ENCODE measurements around the gene KL. TPM values are rescaled to one million over a fixed set of nuclear protein-coding genes. Genes with fewer than 3 reads are reported as not detected.
A peak's percentile ranks its signal among the peaks of the same experiment; 100 is the strongest.

Gene KL
- total RNA-seq, 1 experiment from 2014 or later = not detected

GRCh38 chr13:33070713-33071112 lies 54.5 kb downstream of the KL start:
- DNase-seq (ENCODE audit: unreplicated experiment) = peak; percentile 21
- no peaks in the 10 kb centered on the region for H3K4me1 Mint-ChIP-seq (ENCODE audit: insufficient read depth, unreplicated experiment)
- ChIA-PET CTCF (interaction anchor here (0.8 kb wide), 1 partner anchor 40 kb away, joined by 4 read pairs; no protein-coding TSS in a partner anchor), POLR2A (no interaction called here)
- TF ChIP-seq CTCF (IDR thresholded peaks at IDR 0.05; ENCODE audit: unreplicated experiment) = no peak
- H3K36me3 Mint-ChIP-seq (ENCODE audit: insufficient read depth, unreplicated experiment) = no peaks in the 10 kb centered on the region
- no peaks in the 10 kb centered on the region for H3K27me3 Mint-ChIP-seq (ENCODE audit: insufficient read depth, unreplicated experiment)
- no peak overlapping the region for H3K27ac Mint-ChIP-seq (ENCODE audit: low read depth, unreplicated experiment)
- no peaks in the 10 kb centered on the region for H3K9me3 Mint-ChIP-seq (ENCODE audit: unreplicated experiment)
- intact Hi-C loops (cut with micrococcal nuclease) = no loop called here
- H3K4me3 Mint-ChIP-seq (ENCODE audit: unreplicated experiment) = no peak overlapping the region
- BruUV-seq (replicated peaks) = no TSS peak

DNA sequence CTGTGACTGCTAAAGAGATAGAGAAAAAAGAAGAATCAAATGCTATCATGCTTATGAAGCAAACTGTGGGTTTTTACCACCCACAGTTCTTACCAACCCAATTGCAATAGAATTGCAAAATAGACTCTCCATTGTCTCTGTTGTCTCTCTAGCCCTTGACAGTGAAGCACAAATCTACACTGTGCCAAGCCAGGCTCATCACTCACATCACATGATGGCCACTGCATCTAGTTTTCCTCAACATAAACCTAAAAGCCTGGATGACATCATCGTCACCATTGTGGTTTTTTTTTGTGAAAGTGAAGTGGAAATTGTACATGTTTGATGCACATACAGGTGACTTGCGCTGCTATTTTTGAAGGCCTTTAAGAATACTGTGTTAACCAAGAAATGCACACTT lies 56.1 kb downstream of the KL start:
- TF ChIP-seq CTCF (IDR thresholded peaks at IDR 0.05; ENCODE audit: unreplicated experiment) = no peak
- no peaks in the 10 kb centered on the region for H3K36me3 Mint-ChIP-seq (ENCODE audit: insufficient read depth, unreplicated experiment)
- no peak overlapping the region for H3K27ac Mint-ChIP-seq (ENCODE audit: low read depth, unreplicated experiment)
- intact Hi-C loops (cut with micrococcal nuclease) = no loop called here
- BruUV-seq (replicated peaks) = no TSS peak
- no peak overlapping the region for H3K4me3 Mint-ChIP-seq (ENCODE audit: unreplicated experiment)
- H3K9me3 Mint-ChIP-seq (ENCODE audit: unreplicated experiment) = no peaks in the 10 kb centered on the region
- no peak for DNase-seq (ENCODE audit: unreplicated experiment)
- POLR2A ChIA-PET = no interaction called here
- no peaks in the 10 kb centered on the region for H3K27me3 Mint-ChIP-seq (ENCODE audit: insufficient read depth, unreplicated experiment)
- H3K4me1 Mint-ChIP-seq (ENCODE audit: insufficient read depth, unreplicated experiment) = no peaks in the 10 kb centered on the region
- CTCF ChIA-PET = no interaction called here

GRCh38 chr13:33072759-33073158 lies 56.5 kb downstream of the KL start:
- POLR2A ChIA-PET = no interaction called here
- H3K9me3 Mint-ChIP-seq (ENCODE audit: unreplicated experiment) = no peaks in the 10 kb centered on the region
- no peaks in the 10 kb centered on the region for H3K27me3 Mint-ChIP-seq (ENCODE audit: insufficient read depth, unreplicated experiment)
- no peak for DNase-seq (ENCODE audit: unreplicated experiment)
- no peak for TF ChIP-seq CTCF (IDR thresholded peaks at IDR 0.05; ENCODE audit: unreplicated experiment)
- H3K4me3 Mint-ChIP-seq (ENCODE audit: unreplicated experiment) = no peak overlapping the region
- CTCF ChIA-PET = no interaction called here
- intact Hi-C loops (cut with micrococcal nuclease) = no loop called here
- H3K36me3 Mint-ChIP-seq (ENCODE audit: insufficient read depth, unreplicated experiment) = no peaks in the 10 kb centered on the region
- H3K4me1 Mint-ChIP-seq (ENCODE audit: insufficient read depth, unreplicated experiment) = no peaks in the 10 kb centered on the region
- BruUV-seq (replicated peaks) = no TSS peak
- no peak overlapping the region for H3K27ac Mint-ChIP-seq (ENCODE audit: low read depth, unreplicated experiment)

DNA sequence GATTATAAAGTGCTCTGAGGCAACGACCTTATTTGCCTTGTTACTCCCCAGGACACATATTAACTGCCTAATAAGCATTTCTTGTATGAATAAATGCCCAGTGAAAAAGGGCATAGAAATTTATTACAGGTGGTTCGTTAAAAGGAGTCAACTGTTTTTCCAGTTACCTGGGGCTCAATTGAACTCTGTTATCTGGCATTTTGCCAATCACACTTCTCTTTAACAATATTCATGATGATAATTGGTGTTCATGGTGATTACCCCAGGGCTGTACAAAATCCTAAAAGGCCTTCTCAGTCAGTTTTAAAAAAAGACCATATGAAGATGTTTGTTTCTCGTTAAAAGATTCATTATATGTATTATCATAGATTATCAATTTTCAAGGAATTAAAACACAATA lies 57.1 kb downstream of the KL start:
- intact Hi-C loops (cut with micrococcal nuclease) = no loop called here
- TF ChIP-seq CTCF (IDR thresholded peaks at IDR 0.05; ENCODE audit: unreplicated experiment) = no peak
- no peak for DNase-seq (ENCODE audit: unreplicated experiment)
- H3K36me3 Mint-ChIP-seq (ENCODE audit: insufficient read depth, unreplicated experiment) = no peaks in the 10 kb centered on the region
- no TSS peak for BruUV-seq (replicated peaks)
- H3K4me3 Mint-ChIP-seq (ENCODE audit: unreplicated experiment) = no peak overlapping the region
- no peaks in the 10 kb centered on the region for H3K4me1 Mint-ChIP-seq (ENCODE audit: insufficient read depth, unreplicated experiment)
- H3K27ac Mint-ChIP-seq (ENCODE audit: low read depth, unreplicated experiment) = no peak overlapping the region
- POLR2A ChIA-PET = no interaction called here
- no peaks in the 10 kb centered on the region for H3K27me3 Mint-ChIP-seq (ENCODE audit: insufficient read depth, unreplicated experiment)
- no peaks in the 10 kb centered on the region for H3K9me3 Mint-ChIP-seq (ENCODE audit: unreplicated experiment)
- CTCF ChIA-PET = no interaction called here

All from MCF 10A (cell line).